HEK293 (cell line): Measurements from ENCODE around the gene NEK1.

ENCODE experiments used
- CTCF ChIA-PET: fragments of 350-600 bp; formaldehyde crosslinking; extraction: SDS; loops from one replicate; lab custom pipeline; 2021; ENCODE audit warnings: antibody characterized with exemption; lab: Yijun Ruan, JAX
- POLR2A ChIA-PET: fragments of 300-600 bp; formaldehyde crosslinking; extraction: SDS; loops from one replicate; lab custom pipeline; 2020; ENCODE audit warnings: antibody characterized with exemption, inconsistent platforms; lab: Yijun Ruan, JAX
- H3K27ac ChIP-seq: fragments of 200-500 bp; sonication (Bioruptor generic); 2 replicates; pipeline ENCODE4 v1.5.1; 2014; ENCODE audit warnings: low read depth, low read length, control low read depth, inconsistent platforms; ENCODE audit errors: extremely low read depth
- H3K36me3 ChIP-seq, 2 experiments: fragments of 200-500 bp in 1 of 2; sonication (Bioruptor generic) in 1 of 2; 1 replicate in 1 of 2; 2 replicates in 1 of 2; pipeline ENCODE4 v1.5.1; 2014 to 2017; ENCODE audit warnings: inconsistent platforms in 2 of 2, low read length in 2 of 2; ENCODE audit not compliant: control insufficient read depth in 2 of 2, insufficient read depth in 1 of 2
- H3K4me1 ChIP-seq: fragments of 200-500 bp; sonication (Bioruptor generic); 2 replicates; pipeline ENCODE4 v1.5.1; 2014; ENCODE audit warnings: mild to moderate bottlenecking, low read length, inconsistent platforms; ENCODE audit not compliant: control insufficient read depth, insufficient read depth
- H3K4me3 ChIP-seq: 2 replicates; pipeline ENCODE4 v1.5.1; 2011; ENCODE audit warnings: low read depth, mild to moderate bottlenecking, control low read depth, low read length, moderate library complexity
- H3K9me3 ChIP-seq: fragments of 200-500 bp; sonication (Bioruptor generic); 2 replicates; pipeline ENCODE4 v1.5.1; 2014; ENCODE audit warnings: low read depth, low read length, inconsistent platforms; ENCODE audit not compliant: control insufficient read depth, insufficient read depth
- KLF8 ChIP-seq: fragments of 450-650 bp; formaldehyde crosslinking; IDR thresholded peaks from 2 replicates; pipeline ENCODE4 v1.5.1; 2016; ENCODE audit warnings: missing biosample characterization, missing genetic modification characterization
- MEIS1 ChIP-seq: sonication (generic); formaldehyde crosslinking; IDR thresholded peaks from 2 replicates; pipeline ENCODE4 v1.8.1; 2022; ENCODE audit warnings: missing genetic modification reagents, mild to moderate bottlenecking, borderline replicate concordance
- MYNN ChIP-seq: fragments of 450-650 bp; formaldehyde crosslinking; IDR thresholded peaks from 2 replicates; pipeline ENCODE4 v1.5.1; 2016; ENCODE audit warnings: missing biosample characterization, missing genetic modification characterization, borderline replicate concordance
- OSR2 ChIP-seq: fragments of 450-650 bp; formaldehyde crosslinking; IDR thresholded peaks from 2 replicates; pipeline ENCODE4 v1.5.1; 2016; ENCODE audit warnings: missing biosample characterization, missing genetic modification characterization
- ZBTB21 ChIP-seq: fragments of 450-650 bp; formaldehyde crosslinking; IDR thresholded peaks from 2 replicates; pipeline ENCODE4 v1.5.1; 2017; ENCODE audit warnings: missing biosample characterization, missing genetic modification characterization
- ZFP41 ChIP-seq: fragments of 450-650 bp; formaldehyde crosslinking; IDR thresholded peaks from 2 replicates; pipeline ENCODE4 v1.5.1; 2016; ENCODE audit warnings: missing biosample characterization, missing genetic modification characterization, borderline replicate concordance
- ZIC2 ChIP-seq: fragments of 450-650 bp; formaldehyde crosslinking; IDR thresholded peaks from 2 replicates; pipeline ENCODE4 v1.5.1; 2016; ENCODE audit warnings: missing biosample characterization, missing genetic modification characterization
- ZNF10 ChIP-seq: fragments of 450-650 bp; formaldehyde crosslinking; IDR thresholded peaks from 2 replicates; pipeline ENCODE4 v1.5.1; 2017; ENCODE audit warnings: missing biosample characterization, missing genetic modification characterization
- ZNF112 ChIP-seq: fragments of 450-650 bp; formaldehyde crosslinking; IDR thresholded peaks from 2 replicates; pipeline ENCODE4 v1.5.0; 2017; ENCODE audit warnings: missing biosample characterization, missing genetic modification characterization
- ZNF140 ChIP-seq: fragments of 450-650 bp; formaldehyde crosslinking; IDR thresholded peaks from 2 replicates; pipeline ENCODE4 v1.5.1; 2016; ENCODE audit warnings: missing biosample characterization, missing genetic modification characterization
- ZNF155 ChIP-seq: fragments of 450-650 bp; formaldehyde crosslinking; IDR thresholded peaks from 2 replicates; pipeline ENCODE4 v1.5.1; 2016; ENCODE audit warnings: missing biosample characterization, missing genetic modification characterization
- ZNF174 ChIP-seq: fragments of 450-650 bp; formaldehyde crosslinking; IDR thresholded peaks from 2 replicates; pipeline ENCODE4 v1.5.0; 2017; ENCODE audit warnings: missing biosample characterization, mild to moderate bottlenecking, missing genetic modification characterization
- ZNF202 ChIP-seq: fragments of 450-650 bp; formaldehyde crosslinking; IDR thresholded peaks from 2 replicates; pipeline ENCODE4 v1.5.1; 2016; ENCODE audit warnings: missing biosample characterization, missing genetic modification characterization, borderline replicate concordance
- ZNF211 ChIP-seq: fragments of 450-650 bp; formaldehyde crosslinking; IDR thresholded peaks from 2 replicates; pipeline ENCODE4 v1.5.1; 2016; ENCODE audit warnings: low read depth, missing biosample characterization, missing genetic modification characterization
- ZNF23 ChIP-seq: fragments of 450-650 bp; formaldehyde crosslinking; IDR thresholded peaks from 2 replicates; pipeline ENCODE4 v1.5.1; 2016; ENCODE audit warnings: missing biosample characterization, missing genetic modification characterization, borderline replicate concordance
- ZNF366 ChIP-seq: fragments of 450-650 bp; formaldehyde crosslinking; conservative IDR thresholded peaks from 2 replicates; pipeline ENCODE4 v1.5.1; 2016; ENCODE audit warnings: missing biosample characterization, missing genetic modification characterization
- ZNF37A ChIP-seq: fragments of 450-650 bp; IDR thresholded peaks from 2 replicates; pipeline ENCODE4 v1.5.1; 2018; ENCODE audit warnings: missing biosample characterization, missing genetic modification characterization
- ZNF416 ChIP-seq: fragments of 450-650 bp; formaldehyde crosslinking; IDR thresholded peaks from 2 replicates; pipeline ENCODE4 v1.5.1; 2016; ENCODE audit warnings: missing biosample characterization, missing genetic modification characterization
- ZNF510 ChIP-seq: fragments of 450-650 bp; formaldehyde crosslinking; IDR thresholded peaks from 2 replicates; pipeline ENCODE4 v1.5.1; 2018; ENCODE audit warnings: mild to moderate bottlenecking, missing genetic modification characterization, missing biosample characterization; ENCODE audit not compliant: insufficient replicate concordance
- ZNF561 ChIP-seq: fragments of 450-650 bp; IDR thresholded peaks from 2 replicates; pipeline ENCODE4 v1.5.1; 2018; ENCODE audit warnings: missing biosample characterization, missing genetic modification characterization, borderline replicate concordance
- ZNF621 ChIP-seq: fragments of 450-650 bp; formaldehyde crosslinking; IDR thresholded peaks from 2 replicates; pipeline ENCODE4 v1.5.1; 2017; ENCODE audit warnings: missing biosample characterization, missing genetic modification characterization
- ZNF629 ChIP-seq: fragments of 450-650 bp; formaldehyde crosslinking; IDR thresholded peaks from 2 replicates; pipeline ENCODE4 v1.5.1; 2017; ENCODE audit warnings: missing biosample characterization, missing genetic modification characterization
- ZNF654 ChIP-seq: fragments of 450-650 bp; formaldehyde crosslinking; IDR thresholded peaks from 2 replicates; pipeline ENCODE4 v1.5.1; 2016; ENCODE audit warnings: low read depth, missing biosample characterization, missing genetic modification characterization
- ZNF664 ChIP-seq: fragments of 450-650 bp; formaldehyde crosslinking; IDR thresholded peaks from 2 replicates; pipeline ENCODE4 v1.5.1; 2016; ENCODE audit warnings: missing biosample characterization, missing genetic modification characterization
- ZNF768 ChIP-seq: fragments of 450-650 bp; formaldehyde crosslinking; IDR thresholded peaks from 2 replicates; pipeline ENCODE4 v1.5.1; 2018; ENCODE audit warnings: missing biosample characterization, mild to moderate bottlenecking, missing genetic modification characterization
- ZNF785 ChIP-seq: fragments of 450-650 bp; formaldehyde crosslinking; IDR thresholded peaks from 2 replicates; pipeline ENCODE4 v1.5.1; 2016; ENCODE audit warnings: missing biosample characterization, missing genetic modification characterization
- ZNF830 ChIP-seq: fragments of 450-650 bp; IDR thresholded peaks from 2 replicates; pipeline ENCODE4 v1.5.0; 2018; ENCODE audit warnings: missing biosample characterization, missing genetic modification characterization, low read depth, mild to moderate bottlenecking, moderate library complexity
- ZNF837 ChIP-seq: fragments of 450-650 bp; formaldehyde crosslinking; IDR thresholded peaks from 2 replicates; pipeline ENCODE4 v1.5.1; 2016; ENCODE audit warnings: missing biosample characterization, missing genetic modification characterization
- ZNF843 ChIP-seq: fragments of 450-650 bp; formaldehyde crosslinking; IDR thresholded peaks from 2 replicates; pipeline ENCODE4 v1.5.1; 2016; ENCODE audit warnings: missing biosample characterization, missing genetic modification characterization
- ZSCAN23 ChIP-seq: fragments of 450-650 bp; formaldehyde crosslinking; IDR thresholded peaks from 2 replicates; pipeline ENCODE4 v1.5.1; 2016; ENCODE audit warnings: missing biosample characterization, missing genetic modification characterization
- TF ChIP-seq, protein P1 (sequence below): fragments of 450-650 bp; formaldehyde crosslinking; IDR thresholded peaks from 2 replicates; pipeline ENCODE4 v1.5.1; 2016; ENCODE audit warnings: missing biosample characterization, missing genetic modification characterization, borderline replicate concordance
- TF ChIP-seq, protein P2 (sequence below): sonication (generic); formaldehyde crosslinking; IDR thresholded peaks from 2 replicates; pipeline ENCODE4 v1.8.1; 2022; ENCODE audit warnings: mild to moderate bottlenecking, moderate library complexity, missing genetic modification reagents
- TF ChIP-seq, protein P3 (sequence below): fragments of 450-650 bp; formaldehyde crosslinking; IDR thresholded peaks from 2 replicates; pipeline ENCODE4 v1.5.1; 2016; ENCODE audit warnings: missing biosample characterization, missing genetic modification characterization
- TF ChIP-seq, protein P4 (sequence below): fragments of 450-650 bp; formaldehyde crosslinking; IDR thresholded peaks from 2 replicates; pipeline ENCODE4 v1.5.1; 2016; ENCODE audit warnings: missing biosample characterization, missing genetic modification characterization

Gene NEK1

DNA sequence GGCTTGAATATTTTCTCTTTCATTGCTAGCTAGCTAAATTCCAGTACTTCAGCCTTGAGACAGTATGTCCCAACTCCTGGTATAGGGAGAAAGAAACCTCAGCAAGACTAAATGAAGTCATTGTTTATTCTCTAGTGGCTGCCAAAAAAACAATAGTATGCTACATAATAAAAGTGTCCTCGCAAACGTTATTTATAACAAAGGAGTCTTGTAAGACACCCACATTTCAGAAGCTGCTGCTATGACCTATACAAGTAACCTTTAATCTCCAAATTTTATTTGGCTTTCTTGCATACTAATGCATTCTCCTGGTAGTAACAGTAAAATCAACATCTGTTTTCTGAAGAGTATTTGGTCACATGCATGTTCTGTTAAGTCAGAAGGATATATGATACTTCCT is 28.8 kb downstream of the NEK1 start:
- no peak overlapping the region for H3K27ac ChIP-seq
- ChIA-PET CTCF (interaction anchor here (0.6 kb wide), 1 partner anchor 17 kb away, joined by 3 read pairs; no protein-coding TSS in a partner anchor), POLR2A (no interaction called here)
- no peaks in the 10 kb centered on the region for H3K9me3 ChIP-seq
- no peaks in the 10 kb centered on the region for H3K4me1 ChIP-seq
- H3K36me3 ChIP-seq, result peaks cover 8 to 19% of the 10 kb centered on the region in 2 experiments; a peak in 2 of 3 replicates
- H3K4me3 ChIP-seq, result no peak overlapping the region
- TF ChIP-seq ZNF621 (tag by site-specific recombination), result no peak
- TF ChIP-seq ZNF837 (tag by site-specific recombination), result no peak
- TF ChIP-seq MYNN, result 0 out of 2 replicates have a peak, but pooled peaks have one; percentile 28
- no peak for TF ChIP-seq ZNF510 (tag by site-specific recombination)
- no peak for TF ChIP-seq ZNF830 (tag by site-specific recombination)
- TF ChIP-seq ZNF155, result no peak
- TF ChIP-seq ZFP41 (tag by site-specific recombination), result no peak
- no peak for TF ChIP-seq ZNF174
- no peak for TF ChIP-seq ZNF140 (tag by site-specific recombination)
- TF ChIP-seq ZNF654 (tag by site-specific recombination), result no peak
- TF ChIP-seq ZNF202 (tag by site-specific recombination), result no peak
- TF ChIP-seq ZNF785 (tag by site-specific recombination), result no peak
- no peak for TF ChIP-seq ZNF366 (tag by site-specific recombination)
- no peak for TF ChIP-seq ZBTB21 (tag by site-specific recombination)
- TF ChIP-seq, protein P1, sequence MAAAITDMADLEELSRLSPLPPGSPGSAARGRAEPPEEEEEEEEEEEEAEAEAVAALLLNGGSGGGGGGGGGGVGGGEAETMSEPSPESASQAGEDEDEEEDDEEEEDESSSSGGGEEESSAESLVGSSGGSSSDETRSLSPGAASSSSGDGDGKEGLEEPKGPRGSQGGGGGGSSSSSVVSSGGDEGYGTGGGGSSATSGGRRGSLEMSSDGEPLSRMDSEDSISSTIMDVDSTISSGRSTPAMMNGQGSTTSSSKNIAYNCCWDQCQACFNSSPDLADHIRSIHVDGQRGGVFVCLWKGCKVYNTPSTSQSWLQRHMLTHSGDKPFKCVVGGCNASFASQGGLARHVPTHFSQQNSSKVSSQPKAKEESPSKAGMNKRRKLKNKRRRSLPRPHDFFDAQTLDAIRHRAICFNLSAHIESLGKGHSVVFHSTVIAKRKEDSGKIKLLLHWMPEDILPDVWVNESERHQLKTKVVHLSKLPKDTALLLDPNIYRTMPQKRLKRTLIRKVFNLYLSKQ, result no peak
- TF ChIP-seq ZSCAN23 (tag by site-specific recombination), result no peak
- no peak for TF ChIP-seq MEIS1 (CRISPR knock-in tag)
- TF ChIP-seq, protein P2, sequence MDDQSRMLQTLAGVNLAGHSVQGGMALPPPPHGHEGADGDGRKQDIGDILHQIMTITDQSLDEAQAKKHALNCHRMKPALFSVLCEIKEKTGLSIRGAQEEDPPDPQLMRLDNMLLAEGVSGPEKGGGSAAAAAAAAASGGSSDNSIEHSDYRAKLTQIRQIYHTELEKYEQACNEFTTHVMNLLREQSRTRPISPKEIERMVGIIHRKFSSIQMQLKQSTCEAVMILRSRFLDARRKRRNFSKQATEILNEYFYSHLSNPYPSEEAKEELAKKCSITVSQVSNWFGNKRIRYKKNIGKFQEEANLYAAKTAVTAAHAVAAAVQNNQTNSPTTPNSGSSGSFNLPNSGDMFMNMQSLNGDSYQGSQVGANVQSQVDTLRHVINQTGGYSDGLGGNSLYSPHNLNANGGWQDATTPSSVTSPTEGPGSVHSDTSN (CRISPR knock-in tag), result no peak
- TF ChIP-seq OSR2 (tag by site-specific recombination), result peak; percentile 50; the same call in 1 of the 2 replicates
- no peak for TF ChIP-seq ZNF23 (tag by site-specific recombination)
- TF ChIP-seq ZNF664 (tag by site-specific recombination), result no peak
- peak; percentile 47; the same call in 1 of the 2 replicates for TF ChIP-seq ZNF843 (tag by site-specific recombination)
- TF ChIP-seq, protein P3, sequence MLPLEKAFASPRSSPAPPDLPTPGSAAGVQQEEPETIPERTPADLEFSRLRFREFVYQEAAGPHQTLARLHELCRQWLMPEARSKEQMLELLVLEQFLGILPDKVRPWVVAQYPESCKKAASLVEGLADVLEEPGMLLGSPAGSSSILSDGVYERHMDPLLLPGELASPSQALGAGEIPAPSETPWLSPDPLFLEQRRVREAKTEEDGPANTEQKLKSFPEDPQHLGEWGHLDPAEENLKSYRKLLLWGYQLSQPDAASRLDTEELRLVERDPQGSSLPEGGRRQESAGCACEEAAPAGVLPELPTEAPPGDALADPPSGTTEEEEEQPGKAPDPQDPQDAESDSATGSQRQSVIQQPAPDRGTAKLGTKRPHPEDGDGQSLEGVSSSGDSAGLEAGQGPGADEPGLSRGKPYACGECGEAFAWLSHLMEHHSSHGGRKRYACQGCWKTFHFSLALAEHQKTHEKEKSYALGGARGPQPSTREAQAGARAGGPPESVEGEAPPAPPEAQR (tag by site-specific recombination), result no peak
- TF ChIP-seq ZNF561, result 0 out of 2 replicates have a peak, but pooled peaks have one; percentile 25
- TF ChIP-seq ZNF10 (tag by site-specific recombination), result no peak
- TF ChIP-seq ZNF211 (tag by site-specific recombination), result no peak
- TF ChIP-seq ZIC2 (tag by site-specific recombination), result no peak
- TF ChIP-seq KLF8 (tag by site-specific recombination), result no peak
- TF ChIP-seq ZNF768 (tag by site-specific recombination), result no peak
- 0 out of 2 replicates have a peak, but pooled peaks have one; percentile 24 for TF ChIP-seq ZNF629 (tag by site-specific recombination)
- no peak for TF ChIP-seq ZNF37A (tag by site-specific recombination)
- TF ChIP-seq ZNF112 (tag by site-specific recombination), result no peak
- TF ChIP-seq, protein P4, sequence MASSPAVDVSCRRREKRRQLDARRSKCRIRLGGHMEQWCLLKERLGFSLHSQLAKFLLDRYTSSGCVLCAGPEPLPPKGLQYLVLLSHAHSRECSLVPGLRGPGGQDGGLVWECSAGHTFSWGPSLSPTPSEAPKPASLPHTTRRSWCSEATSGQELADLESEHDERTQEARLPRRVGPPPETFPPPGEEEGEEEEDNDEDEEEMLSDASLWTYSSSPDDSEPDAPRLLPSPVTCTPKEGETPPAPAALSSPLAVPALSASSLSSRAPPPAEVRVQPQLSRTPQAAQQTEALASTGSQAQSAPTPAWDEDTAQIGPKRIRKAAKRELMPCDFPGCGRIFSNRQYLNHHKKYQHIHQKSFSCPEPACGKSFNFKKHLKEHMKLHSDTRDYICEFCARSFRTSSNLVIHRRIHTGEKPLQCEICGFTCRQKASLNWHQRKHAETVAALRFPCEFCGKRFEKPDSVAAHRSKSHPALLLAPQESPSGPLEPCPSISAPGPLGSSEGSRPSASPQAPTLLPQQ (tag by site-specific recombination), result 0 out of 2 replicates have a peak, but pooled peaks have one; percentile 22
- TF ChIP-seq ZNF416 (tag by site-specific recombination), result no peak
